ENCODE data around the gene OR4B1.

OR4B1 gene

GRCh38 chr11:48261600-48261999, 45.0 kb downstream of the OR4B1 start:
- no peak for DNase-seq (ENCODE audit: low spot score)

DNA sequence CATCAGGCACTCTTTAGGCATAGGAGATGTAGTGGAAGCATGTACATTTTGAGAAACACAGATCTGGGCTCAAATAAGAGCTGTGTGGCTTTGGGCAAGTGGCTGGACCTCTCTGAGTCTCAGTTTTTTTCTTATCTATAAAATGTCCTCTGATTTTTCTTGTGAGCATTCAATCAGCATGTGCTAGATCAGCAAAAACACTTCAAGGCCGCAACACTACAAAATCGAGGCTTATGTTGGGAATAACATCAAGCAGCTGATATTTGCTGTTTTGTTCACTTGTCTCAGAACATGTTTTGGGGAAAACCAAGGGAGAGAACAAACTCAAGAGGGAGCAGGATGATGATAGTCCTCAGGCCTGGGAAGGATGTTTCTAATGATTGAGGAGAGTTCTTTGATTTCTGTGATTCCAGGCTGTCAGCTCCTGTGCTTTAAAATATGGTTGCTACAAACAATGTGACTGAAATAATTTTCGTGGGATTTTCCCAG, 46.9 kb downstream of the OR4B1 start, which contains the start of gene OR4X1:
TSS of gene OR4X1 (plus strand) at position 439 of the 489 bp plus-strand sequence. CDS start at position 439, 0 bp downstream.
- DNase-seq (ENCODE audit: low spot score), result no peak
